Nephron progenitor cell (in vitro differentiated cells): ENCODE results near the gene CHD2.

Experiments used
- DNase-seq: peaks from one replicate; pipeline ENCODE4 v3.0.0; 2021
- H3K27ac Mint-ChIP-seq: 2 replicates; pipeline ENCODE4 v1.8.0; 2021; ENCODE audit warnings: mild to moderate bottlenecking, moderate library complexity, mixed read lengths
- H3K27me3 Mint-ChIP-seq: 2 replicates; pipeline ENCODE4 v1.8.0; 2021; ENCODE audit warnings: mild to moderate bottlenecking, low read depth, mixed read lengths; ENCODE audit not compliant: poor library complexity
- H3K36me3 Mint-ChIP-seq: 2 replicates; pipeline ENCODE4 v1.8.0; 2021; ENCODE audit warnings: low read depth, mixed read lengths
- H3K4me1 Mint-ChIP-seq: 2 replicates; pipeline ENCODE4 v1.8.0; 2021; ENCODE audit warnings: mixed read lengths
- H3K4me3 Mint-ChIP-seq: 2 replicates; pipeline ENCODE4 v1.8.0; 2021; ENCODE audit warnings: mild to moderate bottlenecking, moderate library complexity, mixed read lengths
- H3K9me3 Mint-ChIP-seq: 2 replicates; pipeline ENCODE4 v1.8.0; 2021; ENCODE audit warnings: mild to moderate bottlenecking, moderate library complexity, mixed read lengths
- TF ChIP-seq, protein P1 (sequence below): fragments of 200-600 bp; sonication (generic); IDR thresholded peaks from 2 replicates; pipeline ENCODE4 v1.5.0; 2021; ENCODE audit warnings: antibody characterized with exemption

The CHD2 gene

DNA sequence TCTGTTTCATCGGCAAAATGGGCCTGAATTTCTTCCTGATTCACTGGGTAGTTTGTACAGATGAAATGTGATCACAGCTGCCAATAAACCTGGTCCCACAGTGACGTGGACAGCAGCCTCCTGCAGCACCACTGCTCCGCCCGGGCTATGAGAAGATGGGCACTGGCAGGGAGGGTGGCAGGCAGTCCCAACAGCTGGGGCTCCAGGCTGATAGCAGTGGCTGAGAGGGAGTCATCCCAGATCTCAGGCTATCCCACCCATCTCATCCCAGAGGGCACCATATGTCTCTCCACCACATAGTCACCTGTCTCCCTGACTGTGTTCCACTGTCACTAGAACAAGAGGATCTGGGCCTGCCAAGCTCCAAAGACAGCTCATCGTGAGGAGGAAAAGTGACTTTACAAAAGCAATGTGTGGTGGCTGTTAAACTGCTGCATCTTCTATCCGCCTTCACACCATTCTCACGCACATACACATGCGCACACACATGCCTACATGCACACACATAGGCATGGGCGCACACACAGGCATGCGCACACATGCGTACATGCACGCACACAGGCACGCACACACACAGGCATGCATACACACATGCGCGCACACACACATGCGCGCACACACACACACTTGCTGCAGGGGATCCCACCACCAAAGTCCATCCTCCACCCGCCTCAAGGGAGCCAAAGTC lies 142.7 kb downstream of the CHD2 start:
- no peak for DNase-seq
- Mint-ChIP-seq H3K27ac (peak overlapping the region; percentile 61), H3K4me1 (peaks cover 37% of the 10 kb centered on the region), H3K9me3 (peaks cover 21% of the 10 kb centered on the region), H3K27me3 (peaks cover 4% of the 10 kb centered on the region), H3K36me3 (peaks cover 68% of the 10 kb centered on the region), H3K4me3 (no peak overlapping the region)
- TF ChIP-seq, protein P1, sequence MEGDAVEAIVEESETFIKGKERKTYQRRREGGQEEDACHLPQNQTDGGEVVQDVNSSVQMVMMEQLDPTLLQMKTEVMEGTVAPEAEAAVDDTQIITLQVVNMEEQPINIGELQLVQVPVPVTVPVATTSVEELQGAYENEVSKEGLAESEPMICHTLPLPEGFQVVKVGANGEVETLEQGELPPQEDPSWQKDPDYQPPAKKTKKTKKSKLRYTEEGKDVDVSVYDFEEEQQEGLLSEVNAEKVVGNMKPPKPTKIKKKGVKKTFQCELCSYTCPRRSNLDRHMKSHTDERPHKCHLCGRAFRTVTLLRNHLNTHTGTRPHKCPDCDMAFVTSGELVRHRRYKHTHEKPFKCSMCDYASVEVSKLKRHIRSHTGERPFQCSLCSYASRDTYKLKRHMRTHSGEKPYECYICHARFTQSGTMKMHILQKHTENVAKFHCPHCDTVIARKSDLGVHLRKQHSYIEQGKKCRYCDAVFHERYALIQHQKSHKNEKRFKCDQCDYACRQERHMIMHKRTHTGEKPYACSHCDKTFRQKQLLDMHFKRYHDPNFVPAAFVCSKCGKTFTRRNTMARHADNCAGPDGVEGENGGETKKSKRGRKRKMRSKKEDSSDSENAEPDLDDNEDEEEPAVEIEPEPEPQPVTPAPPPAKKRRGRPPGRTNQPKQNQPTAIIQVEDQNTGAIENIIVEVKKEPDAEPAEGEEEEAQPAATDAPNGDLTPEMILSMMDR: no peak

DNA sequence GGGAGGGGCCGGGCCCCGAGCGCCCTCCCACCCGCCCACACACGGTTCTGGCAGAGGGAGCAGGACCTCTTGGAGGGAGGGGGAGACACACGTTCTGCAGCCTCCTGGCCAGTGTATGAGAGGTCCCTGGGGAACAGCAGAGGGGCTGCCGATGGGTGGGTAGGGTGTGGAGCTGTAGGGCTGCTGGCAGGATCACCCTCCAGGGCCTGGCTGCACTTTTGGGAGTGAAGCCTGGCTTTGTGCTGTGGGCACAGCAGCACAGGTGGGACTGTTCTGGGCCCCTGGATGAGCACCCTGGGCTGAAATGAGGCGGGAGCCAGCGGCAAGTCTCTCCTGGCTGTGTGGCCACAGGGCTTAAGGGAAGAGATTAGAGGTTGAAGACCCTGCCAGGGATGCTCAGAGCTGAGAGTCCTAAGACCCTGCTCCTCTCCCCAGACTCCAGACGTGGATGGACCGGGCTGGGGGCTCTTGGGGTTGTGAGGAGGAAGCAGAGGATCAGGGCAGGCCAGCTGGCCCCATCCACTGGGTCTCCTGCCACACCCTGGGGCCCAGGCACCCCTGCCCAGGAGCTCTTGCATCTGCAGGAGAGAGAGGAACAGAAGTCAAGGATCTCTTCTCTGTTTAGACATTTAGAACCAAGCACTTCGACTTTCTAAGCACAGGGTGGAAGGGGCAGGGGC lies 143.6 kb downstream of the CHD2 start:
- no peak for DNase-seq
- Mint-ChIP-seq H3K9me3 (peaks cover 24% of the 10 kb centered on the region), H3K36me3 (peaks cover 78% of the 10 kb centered on the region), H3K4me3 (no peak overlapping the region), H3K27me3 (peaks cover 4% of the 10 kb centered on the region), H3K27ac (no peak overlapping the region), H3K4me1 (peaks cover 33% of the 10 kb centered on the region)
- TF ChIP-seq, protein P1: no peak

DNA sequence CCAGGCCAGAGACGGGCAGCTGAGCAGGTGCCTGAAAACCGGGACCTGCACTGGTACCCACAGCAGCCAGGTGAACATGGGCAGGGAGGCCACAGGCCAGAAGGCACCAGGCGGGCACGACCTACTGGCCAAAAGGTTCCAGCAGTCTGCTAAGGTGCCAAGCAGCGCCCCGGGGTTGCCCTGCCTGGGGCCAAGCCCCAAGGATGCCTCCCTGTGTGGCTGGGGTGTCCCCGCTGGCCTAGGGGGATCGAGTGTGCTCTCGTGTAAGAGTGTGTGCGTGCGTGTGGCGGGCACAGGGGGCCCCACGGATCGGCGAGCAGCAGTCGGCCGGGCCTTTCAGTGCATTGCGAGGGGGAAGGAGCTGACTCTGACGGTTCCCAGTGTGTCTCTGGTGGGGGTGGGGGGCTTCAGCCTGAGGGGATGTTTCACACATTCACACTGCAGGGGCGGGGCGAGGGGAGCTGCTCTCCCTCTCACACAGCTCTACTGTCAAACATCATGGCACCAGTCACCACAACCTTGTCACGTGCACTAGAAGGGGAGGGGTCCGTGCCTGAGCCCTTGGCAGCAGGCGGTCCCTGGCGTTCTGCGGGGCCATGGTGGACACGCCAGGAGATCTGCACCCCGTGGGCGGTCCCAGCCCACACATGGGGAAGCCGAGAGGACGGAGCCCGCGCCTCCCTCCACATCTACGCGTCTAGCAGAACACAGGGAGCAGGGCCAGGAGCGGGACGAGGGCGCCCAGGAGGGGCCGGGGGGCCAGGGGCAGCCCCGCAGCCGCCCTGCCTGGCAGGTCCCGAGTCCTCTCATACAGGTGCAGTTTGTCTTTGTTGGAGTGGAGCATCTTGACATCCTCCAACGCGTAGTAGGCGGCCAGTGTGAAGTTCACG lies 144.4 kb downstream of the CHD2 start:
- no peak overlapping the region for H3K27ac Mint-ChIP-seq
- peaks cover 33% of the 10 kb centered on the region for H3K4me1 Mint-ChIP-seq
- TF ChIP-seq, protein P1: no peak
- DNase-seq: no peak
- H3K4me3 Mint-ChIP-seq: no peak overlapping the region
- peaks cover 23% of the 10 kb centered on the region for H3K9me3 Mint-ChIP-seq
- H3K36me3 Mint-ChIP-seq: peaks cover 84% of the 10 kb centered on the region
- peaks cover 4% of the 10 kb centered on the region for H3K27me3 Mint-ChIP-seq

DNA sequence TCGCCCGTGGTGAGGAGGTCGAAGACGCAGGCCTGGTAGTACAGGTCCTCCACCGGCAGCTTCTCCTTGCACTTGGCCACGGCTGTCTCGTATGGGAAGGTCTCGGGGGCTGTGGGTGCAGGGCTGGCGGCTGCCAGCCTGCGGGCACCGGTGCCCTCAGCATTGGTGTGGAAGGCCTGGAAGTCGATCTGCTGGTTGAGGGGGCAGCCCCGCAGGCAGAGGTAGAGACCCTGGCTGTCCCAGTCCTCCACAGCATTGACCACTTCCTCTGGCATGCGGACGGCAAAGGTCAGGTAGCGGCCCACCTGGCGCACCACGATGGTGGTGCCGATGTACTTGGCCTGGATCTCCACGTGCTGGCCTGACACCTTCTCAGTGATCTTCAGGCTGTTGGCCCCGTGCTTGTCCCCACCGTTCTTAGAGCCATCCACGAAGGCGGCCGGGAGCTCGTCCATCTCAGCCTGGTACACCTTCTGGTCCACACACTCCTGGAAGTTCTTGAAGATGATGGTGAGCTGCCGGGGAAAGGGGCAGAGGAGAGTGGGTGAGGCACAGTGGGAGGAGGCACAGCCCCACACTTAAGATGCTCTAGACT lies 145.2 kb downstream of the CHD2 start:
- Mint-ChIP-seq H3K4me1 (peaks cover 30% of the 10 kb centered on the region), H3K36me3 (peaks cover 84% of the 10 kb centered on the region), H3K27me3 (peaks cover 4% of the 10 kb centered on the region), H3K9me3 (peaks cover 21% of the 10 kb centered on the region), H3K27ac (no peak overlapping the region), H3K4me3 (no peak overlapping the region)
- DNase-seq: no peak
- TF ChIP-seq, protein P1: no peak

DNA sequence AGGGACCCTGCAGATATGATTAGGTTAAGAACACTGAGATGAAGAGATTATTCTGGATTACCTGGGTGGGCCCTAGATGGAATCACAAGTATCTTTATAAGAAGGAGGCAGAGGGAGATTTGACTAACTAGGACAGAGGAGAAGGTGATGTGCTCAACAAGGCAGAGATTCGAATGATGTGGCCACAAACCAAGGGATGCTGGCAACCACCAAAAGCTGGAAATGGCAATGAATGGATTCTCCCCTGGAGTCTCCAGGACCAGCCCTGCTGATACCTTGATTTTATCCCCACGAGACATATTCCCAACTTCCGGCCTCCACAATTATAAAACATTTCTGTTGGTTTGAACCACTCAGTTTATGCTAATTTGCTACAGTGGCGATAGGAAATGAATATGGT lies 146.0 kb downstream of the CHD2 start:
- Mint-ChIP-seq H3K4me3 (no peak overlapping the region), H3K27ac (no peak overlapping the region), H3K27me3 (peaks cover 4% of the 10 kb centered on the region), H3K36me3 (peaks cover 84% of the 10 kb centered on the region), H3K9me3 (peaks cover 21% of the 10 kb centered on the region), H3K4me1 (peaks cover 22% of the 10 kb centered on the region)
- TF ChIP-seq, protein P1: no peak
- no peak for DNase-seq
